HG03469 (cell line): ENCODE results near the gene MAP2K7.

Source experiments
- ATAC-seq: cut with Tn5 transposase; IDR thresholded peaks from one replicate; pipeline ENCODE4 v1.9.1; 2021; ENCODE audit warnings: mild to moderate bottlenecking, moderate library complexity, moderate number of reproducible peaks; ENCODE audit not compliant: unreplicated experiment

The MAP2K7 gene

DNA sequence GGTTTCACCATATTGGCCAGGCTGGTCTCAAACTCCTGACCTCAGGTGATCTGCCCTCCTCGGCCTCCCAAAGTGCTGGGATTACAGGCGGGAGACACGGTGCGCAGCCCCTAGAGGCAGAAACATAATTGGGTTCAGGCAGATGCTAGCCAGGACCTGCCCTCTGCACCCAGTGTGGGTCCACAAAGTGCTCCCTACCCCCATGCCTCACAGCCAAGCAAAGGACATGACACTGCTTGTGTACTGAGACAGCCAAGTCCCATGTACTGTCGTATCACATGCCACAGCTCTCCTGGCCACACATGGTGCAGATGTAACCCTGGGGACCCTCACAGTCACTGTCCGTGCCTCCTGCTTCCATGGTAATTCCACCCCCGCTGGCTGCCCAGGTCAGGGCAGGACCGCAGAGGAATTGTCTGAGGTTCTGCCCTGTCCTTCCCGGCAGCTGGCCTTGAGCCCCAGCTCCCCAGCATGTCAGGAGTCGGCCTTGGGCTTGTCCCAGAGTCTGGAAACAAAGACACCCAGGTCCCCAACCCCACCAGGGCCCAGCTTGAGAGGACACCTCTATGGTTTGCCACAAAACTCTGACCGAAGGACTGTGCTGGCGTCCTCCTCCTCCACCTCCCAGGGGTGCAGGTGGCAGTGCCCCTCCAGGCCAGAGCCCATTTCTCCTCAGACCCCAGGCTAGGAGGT is 37.1 kb upstream of the MAP2K7 start:
- ATAC-seq: no peak

GRCh38 chr19:7867092-7867844 is 36.4 kb upstream of the MAP2K7 start:
- no peak for ATAC-seq

DNA sequence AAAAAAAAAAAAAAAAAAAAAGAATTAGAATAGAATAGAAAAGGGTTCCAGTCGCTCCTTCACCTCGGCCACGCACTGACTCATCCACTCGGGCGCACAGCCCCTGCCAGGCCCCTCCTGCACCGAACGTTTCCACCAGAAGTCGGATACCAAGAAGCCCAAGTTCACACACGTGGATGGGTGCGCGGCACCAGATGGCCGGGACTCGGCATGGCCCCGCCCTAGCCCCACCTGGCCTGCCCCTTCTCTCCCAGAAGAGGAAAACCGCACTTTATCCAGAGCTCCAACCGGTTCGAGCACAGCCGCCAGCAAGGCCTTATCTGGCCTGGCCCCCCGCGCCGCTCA is 35.4 kb upstream of the MAP2K7 start:
- no peak for ATAC-seq

- no peak for ATAC-seq
These were observed 34.8 kb upstream of the MAP2K7 start for GRCh38 chr19:7868671-7869452.

GRCh38 chr19:7869453-7869909 is 34.2 kb upstream of the MAP2K7 start:
- no peak for ATAC-seq

- ATAC-seq: no peak
These were observed 33.7 kb upstream of the MAP2K7 start for GRCh38 chr19:7869910-7870511.

- ATAC-seq: no peak
These were observed 32.9 kb upstream of the MAP2K7 start for GRCh38 chr19:7870571-7871436.

DNA sequence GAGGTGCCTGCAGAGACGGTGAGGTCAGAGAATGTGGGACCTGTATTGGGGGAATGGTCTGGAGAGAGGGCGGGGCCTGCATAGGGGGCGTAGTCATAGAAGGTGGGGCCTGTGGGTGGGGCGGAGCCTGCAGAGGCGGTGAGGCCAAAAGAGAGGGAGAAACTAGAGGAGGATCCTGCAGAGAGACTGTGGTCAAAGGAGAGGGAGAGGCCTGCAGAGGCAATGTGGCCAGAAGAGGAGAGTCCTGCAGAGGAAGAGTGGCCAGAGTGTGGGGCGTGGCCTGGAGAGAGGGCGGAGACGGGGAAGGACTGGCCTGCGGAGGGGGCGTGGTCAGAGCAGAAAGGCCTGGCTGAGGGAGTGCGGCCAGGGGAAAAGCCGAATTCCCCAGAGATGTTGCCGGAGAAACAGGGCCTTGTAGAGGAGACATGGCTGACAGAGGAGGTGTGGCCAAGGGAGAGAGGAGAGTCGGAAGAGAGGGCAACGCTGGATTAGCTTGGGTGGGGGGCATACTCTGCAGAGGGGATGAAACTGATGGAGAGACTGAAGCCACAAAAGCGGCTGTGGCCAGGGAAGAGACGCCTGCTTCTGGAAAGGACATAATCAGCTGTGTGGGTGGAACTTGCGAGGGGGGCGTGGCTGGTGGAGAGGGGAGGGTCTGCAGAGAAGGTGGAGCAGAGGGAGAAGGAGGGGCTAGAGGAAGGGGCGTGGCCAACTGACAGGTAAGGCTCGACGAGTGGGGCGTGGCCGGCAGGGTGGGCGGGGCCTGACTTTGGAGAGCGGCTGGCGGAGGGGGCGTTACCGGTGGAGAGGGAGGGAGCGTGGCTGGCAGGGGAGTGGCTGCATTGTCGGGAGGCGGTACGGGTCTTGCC is 32.0 kb upstream of the MAP2K7 start:
- ATAC-seq: no peak

DNA sequence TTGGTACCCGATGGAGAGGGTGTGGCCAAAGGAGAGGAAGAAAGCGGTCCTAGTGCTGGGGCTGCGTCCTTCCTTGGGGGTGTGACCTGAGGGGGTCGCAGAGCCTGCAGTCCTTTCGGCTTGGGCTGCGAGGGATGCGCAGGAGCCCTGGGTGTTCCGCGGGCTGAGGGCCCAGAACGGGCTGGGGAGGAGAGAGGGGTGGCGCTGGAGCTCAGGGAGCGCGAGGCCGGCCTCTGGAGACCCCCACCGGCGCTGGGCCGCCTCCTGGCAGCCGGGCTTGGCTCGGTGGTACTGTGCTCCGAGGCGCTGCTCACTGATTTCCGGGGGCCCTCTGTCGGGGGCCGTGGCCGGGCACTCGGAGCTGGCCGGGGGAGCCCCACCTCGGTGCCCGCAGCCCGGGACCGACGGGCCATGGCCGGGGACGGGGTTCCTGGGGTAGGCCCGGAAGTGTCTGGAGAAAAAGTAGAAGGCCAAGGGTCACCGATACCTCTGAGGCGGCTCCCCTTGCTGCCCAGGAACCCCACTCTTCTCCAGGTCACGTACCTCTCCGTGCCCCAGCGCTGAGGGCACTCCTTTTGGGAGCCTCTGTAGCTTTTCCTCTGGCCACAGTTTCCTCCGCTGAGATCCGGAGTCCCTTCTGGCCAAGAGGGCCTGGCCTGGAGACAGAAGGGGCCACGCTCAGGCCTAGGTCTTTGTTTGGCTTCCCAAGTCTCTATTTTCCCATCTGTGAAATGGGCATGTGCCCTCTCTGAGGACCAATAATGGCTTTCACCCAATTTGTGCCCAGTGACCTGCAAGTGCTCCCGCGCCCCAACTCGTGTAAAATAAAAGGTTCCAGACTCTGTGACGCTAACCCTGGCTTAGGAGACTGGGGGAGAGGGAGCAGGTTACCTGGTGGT is 31.1 kb upstream of the MAP2K7 start:
- no peak for ATAC-seq

- ATAC-seq: no peak
These were observed 30.2 kb upstream of the MAP2K7 start for GRCh38 chr19:7873304-7874075.

DNA sequence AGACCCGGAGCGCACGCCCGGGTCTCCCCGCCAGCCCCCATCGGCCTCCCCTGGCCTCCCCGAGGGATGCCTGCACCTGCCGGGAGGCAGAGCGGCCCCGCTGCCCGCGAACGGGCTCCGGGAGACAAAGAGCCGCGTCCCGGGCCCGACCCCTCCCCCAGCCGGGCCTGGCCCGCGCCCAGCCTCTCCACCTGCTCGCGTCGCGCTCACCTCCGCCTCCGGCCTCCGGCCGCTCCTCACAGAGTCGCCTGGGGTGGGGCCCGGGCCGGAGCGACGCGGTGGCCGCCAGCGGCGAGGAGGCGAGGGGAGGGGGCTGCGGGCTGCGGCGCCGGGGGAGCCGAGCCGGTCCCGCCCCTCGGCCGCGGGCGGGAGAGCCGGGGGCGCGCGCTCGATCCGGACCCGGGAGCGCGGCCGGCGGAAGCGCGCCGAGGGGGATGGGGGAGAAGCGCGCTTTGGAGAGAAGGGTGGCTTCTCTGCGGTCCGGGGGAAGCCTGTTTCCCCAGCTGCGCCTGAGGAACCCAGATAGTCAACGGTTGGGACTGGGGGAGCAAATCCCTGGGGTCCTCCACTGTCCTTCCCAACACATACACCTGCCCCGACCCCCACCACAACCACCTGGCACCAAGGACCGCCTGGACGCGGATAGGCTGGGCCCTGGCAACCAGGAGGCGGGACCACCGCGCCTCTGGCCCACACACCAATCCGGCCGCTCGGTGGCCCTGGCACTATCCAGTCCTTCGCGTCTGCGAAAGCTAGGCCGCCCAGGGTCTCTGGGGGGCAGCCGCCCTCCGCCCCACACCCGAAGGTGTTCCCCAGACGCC is 29.4 kb upstream of the MAP2K7 start, which contains the start of gene PRR36:
TSS of gene PRR36 (minus strand) at position 315 of the 821 bp plus-strand sequence. CDS start 701 bp downstream, outside the sequence.
- no peak for ATAC-seq

- no peak for ATAC-seq
These were observed 28.8 kb upstream of the MAP2K7 start for GRCh38 chr19:7874897-7875273.

GRCh38 chr19:7877249-7877836 is 26.3 kb upstream of the MAP2K7 start:
- ATAC-seq: no peak

- no peak for ATAC-seq
These were observed 24.4 kb upstream of the MAP2K7 start for GRCh38 chr19:7879111-7879807.

DNA sequence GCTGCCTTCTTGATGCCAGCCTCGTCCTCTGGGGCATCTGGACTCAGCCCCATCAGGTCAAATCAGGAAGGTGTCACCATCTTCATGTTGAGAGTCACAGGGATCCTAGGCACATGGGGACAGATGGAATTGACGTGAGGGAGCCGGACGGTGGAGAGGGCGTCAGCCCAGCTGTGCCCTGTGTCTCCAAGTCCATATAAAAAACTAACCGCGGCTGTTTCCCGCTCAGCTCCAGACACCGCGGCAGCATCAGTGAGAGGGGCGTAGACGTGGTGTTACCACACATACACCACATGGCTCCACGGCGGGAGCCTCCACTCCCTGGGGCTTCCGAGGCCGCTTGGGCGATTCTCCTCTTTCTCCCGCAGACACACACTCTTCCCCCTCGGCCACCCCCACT is 23.8 kb upstream of the MAP2K7 start:
- ATAC-seq: no peak

- no peak for ATAC-seq
These were observed 21.8 kb upstream of the MAP2K7 start for GRCh38 chr19:7881910-7882309.
